ENCODE data around the gene ANKMY1.

ANKMY1 gene

DNA sequence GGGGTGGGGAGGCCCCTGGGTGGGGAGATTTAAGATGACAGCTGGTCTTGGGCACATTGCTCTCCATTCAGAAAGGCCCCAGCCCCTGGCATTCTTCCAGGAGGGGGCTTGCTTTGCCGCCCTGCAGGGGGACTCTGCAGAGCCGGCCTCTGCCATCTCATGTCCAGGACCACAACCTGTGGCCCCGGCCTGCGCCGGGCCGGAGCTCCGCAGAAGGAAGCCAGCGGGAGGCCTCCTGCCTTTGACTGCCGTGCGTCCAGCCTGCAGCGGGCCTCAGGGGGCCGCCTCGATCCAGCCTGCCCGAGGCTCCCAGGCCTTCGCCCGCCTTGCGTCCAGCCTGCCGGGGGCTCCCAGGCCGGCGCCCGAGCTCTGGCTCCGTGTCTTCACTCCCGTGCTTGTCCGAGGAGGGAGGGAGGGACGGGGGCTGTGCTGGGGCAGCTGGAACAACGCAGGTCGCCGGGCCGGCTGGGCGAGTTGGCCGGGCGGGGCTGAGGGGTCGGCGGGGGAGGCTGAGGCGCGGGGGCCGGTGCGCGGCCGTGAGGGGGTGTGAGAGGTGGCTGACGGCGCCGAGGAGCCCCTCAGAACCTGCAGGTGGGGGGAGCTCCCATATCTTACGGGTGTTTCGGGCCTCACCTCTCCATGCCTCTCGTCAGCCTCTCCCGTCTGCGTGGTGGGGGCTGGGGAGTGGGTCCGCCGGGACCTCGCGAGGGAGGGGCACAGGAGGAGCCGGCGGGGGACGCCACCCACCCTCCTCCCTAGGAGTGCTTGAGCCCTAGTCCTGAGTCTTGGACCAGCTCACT lies 101.9 kb downstream of the ANKMY1 start:
- TF ChIP-seq CTCF (IDR thresholded peaks at IDR 0.05), result no peak
- Histone ChIP-seq H3K36me3 (peaks cover 0 to 18% (median 0%) of the 10 kb centered on the region in 3 donors), H3K4me1 (peaks cover 0 to 48% (median 29%) of the 10 kb centered on the region in 4 donors), H3K4me3 (no peak overlapping the region), H3K27me3 (no peaks in the 10 kb centered on the region), H3K27ac (no peak overlapping the region), H3K9me3 (no peaks in the 10 kb centered on the region)
- no peak for DNase-seq
- intact Hi-C loops (cut with DNase I; ENCODE audit: low total_unique reads), result loop anchor here (10.0 kb wide), 1 partner anchor 99 kb away; the partner anchor contains the start of gene ANKMY1

DNA sequence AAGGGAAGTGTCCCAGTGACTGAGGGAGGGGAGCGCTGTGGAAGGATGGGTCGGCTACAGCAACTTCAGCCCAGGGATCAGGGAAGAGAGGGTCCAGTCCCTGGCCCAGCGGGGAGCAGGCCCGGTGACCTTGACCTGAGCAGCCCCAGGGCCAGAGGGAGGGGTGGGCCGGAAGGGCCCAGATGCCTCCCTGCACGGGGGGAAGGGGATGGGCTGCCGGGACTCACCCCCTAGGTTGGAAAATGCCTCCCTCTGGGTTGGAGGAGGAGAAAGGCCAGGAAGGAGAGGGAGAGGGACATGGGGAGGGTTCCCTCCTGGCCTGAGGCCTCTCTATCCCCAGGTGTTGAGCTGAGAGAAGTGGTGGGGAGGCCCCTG lies 102.5 kb downstream of the ANKMY1 start:
- Histone ChIP-seq H3K9me3 (no peaks in the 10 kb centered on the region), H3K4me1 (peaks cover 0 to 53% (median 32%) of the 10 kb centered on the region in 4 donors), H3K4me3 (no peak overlapping the region), H3K27me3 (no peaks in the 10 kb centered on the region), H3K36me3 (peaks cover 0 to 12% (median 0%) of the 10 kb centered on the region in 3 donors), H3K27ac (no peak overlapping the region)
- intact Hi-C loops (cut with DNase I; ENCODE audit: low total_unique reads), result loop anchor here (10.0 kb wide), 1 partner anchor 100 kb away; the partner anchor contains the start of gene ANKMY1
- no peak for DNase-seq
- TF ChIP-seq CTCF (IDR thresholded peaks at IDR 0.05), result no peak

GRCh38 chr2:240454106-240454901 lies 103.5 kb downstream of the ANKMY1 start:
- H3K36me3 ChIP-seq, result peaks cover 0 to 4% (median 0%) of the 10 kb centered on the region in 3 donors
- H3K27ac ChIP-seq, result no peak overlapping the region
- intact Hi-C loops (cut with DNase I; ENCODE audit: low total_unique reads), result loop anchor here (10.0 kb wide), 1 partner anchor 100 kb away; the partner anchor contains the start of gene ANKMY1
- H3K9me3 ChIP-seq, result no peaks in the 10 kb centered on the region
- H3K4me3 ChIP-seq, result peak overlapping the region in 1 of 2 donors; percentile 61
- no peak for DNase-seq
- H3K4me1 ChIP-seq, result peaks cover 0 to 57% (median 35%) of the 10 kb centered on the region in 4 donors
- no peak for TF ChIP-seq CTCF (IDR thresholded peaks at IDR 0.05)
- no peaks in the 10 kb centered on the region for H3K27me3 ChIP-seq

- Histone ChIP-seq H3K9me3 (no peaks in the 10 kb centered on the region), H3K4me1 (peaks cover 0 to 57% (median 35%) of the 10 kb centered on the region in 4 donors), H3K36me3 (no peaks in the 10 kb centered on the region), H3K27ac (no peak overlapping the region), H3K4me3 (peak overlapping the region; percentile 61 to 83), H3K27me3 (no peaks in the 10 kb centered on the region)
- no peak for DNase-seq
- TF ChIP-seq CTCF (IDR thresholded peaks at IDR 0.05), result no peak
- intact Hi-C loops (cut with DNase I; ENCODE audit: low total_unique reads), result loop anchor here (10.0 kb wide), 1 partner anchor 101 kb away; the partner anchor contains the start of gene ANKMY1
Measured at GRCh38 chr2:240453461-240454105, 104.2 kb downstream of the ANKMY1 start.
